Fibroblast of skin of abdomen (primary cell): Measurements from ENCODE around the gene CHCHD3.
"Not testable (repeated sequence)": the region's sequence is repeated elsewhere in the genome, so short reads cannot be mapped to it uniquely, and the experiment has no call there.

ENCODE experiments used
- DNase-seq: peaks from one replicate; pipeline ENCODE4 v3.0.0-alpha.2; 2013

The CHCHD3 gene

DNA sequence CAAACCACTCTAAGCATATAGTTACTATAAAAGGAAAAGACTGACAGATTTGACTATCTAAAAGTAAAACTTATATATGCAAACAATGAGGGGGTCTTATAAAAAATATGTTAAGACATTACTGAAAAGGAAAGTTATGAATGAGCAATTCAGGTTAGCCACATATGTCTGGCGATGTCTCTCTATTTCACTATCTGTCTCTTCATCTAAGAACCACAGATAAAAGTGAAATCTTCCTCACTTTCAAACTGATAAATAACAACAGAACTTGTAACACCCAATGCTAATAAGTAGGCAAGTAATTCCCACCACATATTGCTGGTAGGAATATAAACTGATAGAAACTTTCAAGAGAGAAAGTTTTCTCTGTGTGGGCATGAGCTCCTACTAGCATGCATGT, 138.2 kb downstream of the CHCHD3 start:
- DNase-seq, result no peak

GRCh38 chr7:132942701-132943100, 139.2 kb downstream of the CHCHD3 start:
- DNase-seq, result no peak

- DNase-seq, result no peak
Measured at GRCh38 chr7:132941905-132942304, 140.0 kb downstream of the CHCHD3 start.

DNA sequence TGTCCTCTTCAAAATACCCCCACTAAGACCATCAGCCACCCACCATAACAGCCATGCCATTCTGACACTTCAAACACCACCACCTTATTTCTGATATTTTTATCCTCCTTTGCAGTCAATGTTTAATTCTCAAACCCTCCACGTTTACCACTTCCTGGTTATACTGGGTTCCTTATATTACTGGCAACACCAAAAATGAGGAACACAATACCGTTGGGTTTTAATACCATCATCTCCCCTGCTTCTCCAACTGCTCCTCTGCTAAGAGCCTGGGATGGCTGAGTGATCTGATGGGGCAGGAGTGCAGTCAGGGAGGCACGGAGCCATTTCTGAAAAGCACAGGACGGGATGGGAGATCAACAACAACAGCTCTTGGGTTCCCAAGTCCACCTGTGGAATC, 140.5 kb downstream of the CHCHD3 start:
- DNase-seq, result no peak

GRCh38 chr7:132940084-132940483, 141.8 kb downstream of the CHCHD3 start:
- DNase-seq, result no peak

GRCh38 chr7:132939495-132939894, 142.4 kb downstream of the CHCHD3 start:
- DNase-seq, result no peak

- DNase-seq, result no peak
Measured at GRCh38 chr7:132937286-132937685, 144.6 kb downstream of the CHCHD3 start.

GRCh38 chr7:132935608-132936007, 146.3 kb downstream of the CHCHD3 start:
- DNase-seq, result no peak

- DNase-seq, result no peak
Measured at GRCh38 chr7:132934017-132934416, 147.9 kb downstream of the CHCHD3 start.

DNA sequence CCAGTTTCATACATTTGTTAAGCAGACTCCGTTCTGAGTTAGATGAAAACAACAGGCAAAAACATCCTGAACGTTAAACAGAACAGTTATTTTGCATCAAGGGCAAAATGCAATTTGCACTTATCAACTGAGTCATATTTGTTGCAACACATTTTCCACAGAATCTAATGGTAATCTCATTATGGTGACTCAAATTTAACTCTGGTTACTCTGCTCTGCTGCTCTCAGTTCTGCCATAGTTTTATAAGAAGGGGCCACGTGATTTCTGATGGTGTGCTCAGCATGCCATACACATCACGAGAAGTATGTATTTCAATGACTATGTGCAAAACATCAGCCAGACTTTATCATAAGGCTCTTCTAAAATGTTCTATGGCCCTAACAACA, 148.8 kb downstream of the CHCHD3 start:
- DNase-seq, result peak; percentile 63

DNA sequence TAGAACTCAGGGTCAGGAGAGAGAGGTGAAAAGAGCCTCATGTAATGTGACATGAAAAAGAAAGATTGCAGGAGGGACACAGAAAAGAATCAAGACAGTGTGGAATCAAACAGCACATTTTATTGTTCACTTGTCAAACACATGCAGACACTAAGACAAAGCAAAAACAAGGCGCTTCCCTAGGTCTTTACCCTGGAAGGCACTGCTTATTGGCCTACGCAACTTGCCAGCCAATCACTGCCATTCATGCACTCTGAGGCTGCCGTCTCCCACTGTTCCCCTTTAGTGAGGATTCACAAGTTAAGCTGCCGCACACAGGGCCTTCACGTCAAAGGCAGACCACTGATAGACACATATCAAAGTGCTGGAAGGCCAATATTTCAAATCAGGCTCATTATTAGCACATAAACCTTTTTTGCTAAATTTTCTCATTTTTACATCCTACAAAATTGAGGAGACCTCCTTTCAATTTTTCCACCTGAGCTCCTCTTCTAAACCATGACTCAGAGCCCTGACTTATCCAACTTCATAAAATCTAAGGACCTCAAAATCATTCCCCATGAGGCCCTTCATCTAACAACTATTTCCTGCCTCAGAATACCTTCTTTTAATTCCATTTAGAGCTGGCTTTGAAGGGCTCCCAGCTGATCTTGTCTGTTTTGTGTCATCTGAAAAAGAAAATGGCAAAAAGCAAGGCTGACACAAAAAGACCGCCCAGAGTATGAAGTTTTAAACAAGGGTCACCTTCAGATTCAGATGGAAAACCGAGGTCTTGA, 149.4 kb downstream of the CHCHD3 start:
- DNase-seq, result peak; percentile 4

- peak; percentile 10 for DNase-seq
Measured at GRCh38 chr7:132930881-132931280, 151.0 kb downstream of the CHCHD3 start.

DNA sequence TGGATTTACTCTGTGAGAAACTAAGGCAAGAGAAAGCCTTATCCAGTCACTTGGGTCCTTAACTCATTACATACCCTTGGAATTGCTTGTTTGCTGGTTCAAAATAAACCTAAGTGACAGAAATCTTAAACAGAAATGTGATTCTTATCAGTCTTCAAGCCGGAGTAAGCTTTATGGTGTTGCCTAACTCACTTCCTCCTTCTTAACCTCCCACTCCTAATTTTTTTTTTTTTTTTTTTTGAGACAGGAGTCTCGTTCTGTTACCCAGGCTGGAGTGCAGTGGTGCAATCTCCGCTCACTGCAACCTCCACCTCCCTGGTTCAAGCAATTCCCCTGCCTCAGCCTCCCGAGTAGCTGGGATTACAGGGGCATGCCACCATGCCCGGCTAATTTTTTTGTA, 151.9 kb downstream of the CHCHD3 start:
- not testable (repeated sequence) for DNase-seq

- DNase-seq, result peak; percentile 29
Measured at GRCh38 chr7:132919771-132920170, 162.1 kb downstream of the CHCHD3 start.

GRCh38 chr7:132915647-132916046, 166.2 kb downstream of the CHCHD3 start:
- no peak for DNase-seq

- DNase-seq, result no peak
Measured at GRCh38 chr7:132910657-132911056, 171.2 kb downstream of the CHCHD3 start.

- no peak for DNase-seq
Measured at GRCh38 chr7:132907380-132907940, 174.4 kb downstream of the CHCHD3 start.

GRCh38 chr7:132906193-132906835, 175.6 kb downstream of the CHCHD3 start:
- DNase-seq, result no peak

GRCh38 chr7:132905136-132905535, 176.8 kb downstream of the CHCHD3 start:
- not testable (repeated sequence) for DNase-seq

- no peak for DNase-seq
Measured at GRCh38 chr7:132904209-132904608, 177.7 kb downstream of the CHCHD3 start.

DNA sequence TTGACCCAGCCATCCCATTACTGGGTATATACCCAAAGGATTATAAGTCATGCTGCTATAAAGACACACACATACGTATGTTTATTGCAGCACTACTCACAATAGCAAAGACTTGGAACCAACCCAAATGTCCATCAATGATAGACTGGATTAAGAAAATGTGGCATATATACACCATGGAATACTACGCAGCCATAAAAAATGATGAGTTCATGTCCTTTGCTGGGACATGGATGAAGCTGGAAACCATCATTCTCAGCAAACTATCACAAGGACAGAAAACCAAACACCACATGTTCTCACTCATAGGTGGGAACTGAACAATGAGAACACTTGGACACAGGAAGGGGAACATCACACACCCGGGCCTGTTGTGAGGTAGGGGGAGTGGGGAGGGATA, 179.6 kb downstream of the CHCHD3 start:
- DNase-seq, result not testable (repeated sequence)

DNA sequence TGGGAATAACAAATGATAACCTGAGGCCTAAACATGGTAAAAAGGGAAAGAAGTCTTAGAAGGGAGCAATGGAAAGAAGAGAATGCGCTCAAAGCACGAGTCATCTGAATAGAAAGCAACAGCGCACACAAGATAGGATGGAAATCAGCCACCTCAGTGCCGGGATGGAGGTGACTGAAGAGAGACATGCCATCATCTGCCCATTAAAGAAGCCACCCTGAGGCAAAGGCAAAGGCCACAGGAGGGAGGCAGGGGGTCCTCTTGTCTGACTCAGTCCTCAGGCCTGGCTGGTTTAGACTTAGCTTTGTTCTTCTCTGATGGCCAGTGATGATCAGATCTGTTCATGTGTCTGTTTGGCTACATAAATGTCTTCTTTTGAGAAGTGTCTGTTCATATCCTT, 180.6 kb downstream of the CHCHD3 start:
- no peak for DNase-seq

- no peak for DNase-seq
Measured at GRCh38 chr7:132899833-132900232, 182.1 kb downstream of the CHCHD3 start.

DNA sequence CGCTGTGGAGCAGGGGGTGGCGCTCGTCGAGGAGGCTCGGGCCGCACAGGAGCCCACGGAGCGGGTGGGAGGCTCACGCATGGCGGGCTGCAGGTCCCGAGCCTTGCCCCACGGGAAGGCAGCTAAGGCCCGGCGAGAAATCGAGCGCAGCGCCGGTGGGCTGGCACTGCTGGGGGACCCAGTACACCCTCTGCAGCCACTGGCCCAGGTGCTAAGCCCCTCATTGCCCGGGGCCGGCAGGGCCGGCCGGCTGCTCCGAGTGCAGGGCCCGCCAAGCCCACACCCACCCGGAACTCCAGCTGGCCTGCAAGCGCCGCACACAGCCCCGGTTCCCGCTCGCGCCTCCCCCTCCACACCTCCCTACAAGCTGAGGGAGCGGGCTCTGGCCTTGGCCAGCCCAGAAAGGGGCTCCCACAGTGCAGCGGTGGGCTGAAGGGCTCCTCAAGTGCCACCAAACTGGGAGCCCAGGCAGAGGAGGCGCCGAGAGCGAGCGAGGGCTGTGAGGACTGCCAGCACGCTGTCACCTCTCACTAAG, 183.2 kb downstream of the CHCHD3 start:
- DNase-seq, result not testable (repeated sequence)
